OCI-LY1 (cell line): ENCODE data around the gene RWDD3.

ENCODE experiments used
- H2AFZ ChIP-seq: fragments of 200-600 bp; sonication (generic), shearing (Covaris generic); 2 replicates; pipeline ENCODE4 v1.6.0; 2014; ENCODE audit warnings: antibody characterized with exemption, mild to moderate bottlenecking, low read length
- H3F3A ChIP-seq: fragments of 200-600 bp; sonication (generic), shearing (Covaris generic); 2 replicates; pipeline ENCODE4 v1.6.0; 2014; ENCODE audit warnings: mild to moderate bottlenecking, antibody characterized with exemption, low read length, moderate library complexity; ENCODE audit not compliant: insufficient read depth
- H3K27ac ChIP-seq: fragments of 200-600 bp; sonication (generic); 2 replicates; pipeline ENCODE4 v1.5.1; 2014; ENCODE audit warnings: low read length, mixed run types, mild to moderate bottlenecking, low read depth; ENCODE audit not compliant: poor library complexity, severe bottlenecking
- H3K27me3 ChIP-seq: fragments of 200-600 bp; sonication (generic); 2 replicates; pipeline ENCODE4 v1.6.0; 2014; ENCODE audit warnings: antibody characterized with exemption, mild to moderate bottlenecking, low read length, moderate library complexity; ENCODE audit not compliant: insufficient read depth
- H3K36me3 ChIP-seq: fragments of 200-600 bp; sonication (generic); 2 replicates; pipeline ENCODE4 v1.6.1; 2014; ENCODE audit warnings: mild to moderate bottlenecking, antibody characterized with exemption, low read length, moderate library complexity, mixed read lengths; ENCODE audit not compliant: insufficient read depth
- H3K4me1 ChIP-seq: fragments of 200-600 bp; sonication (generic); 2 replicates; pipeline ENCODE4 v1.5.1; 2014; ENCODE audit warnings: mild to moderate bottlenecking, low read length, moderate library complexity; ENCODE audit not compliant: insufficient read depth, severe bottlenecking
- H3K4me2 ChIP-seq: fragments of 200-600 bp; sonication (generic), shearing (Covaris generic); 2 replicates; pipeline ENCODE4 v1.6.1; 2014; ENCODE audit warnings: low read length
- H3K4me3 ChIP-seq: fragments of 200-600 bp; sonication (generic); 2 replicates; pipeline ENCODE4 v1.5.1; 2014; ENCODE audit warnings: low read length, low read depth, mild to moderate bottlenecking, mixed read lengths; ENCODE audit not compliant: poor library complexity, severe bottlenecking
- H3K79me2 ChIP-seq: fragments of 200-600 bp; shearing (Covaris generic); 2 replicates; pipeline ENCODE4 v1.6.1; 2016; ENCODE audit warnings: mixed run types, low read length, mixed read lengths; ENCODE audit not compliant: insufficient read depth
- H3K9ac ChIP-seq: fragments of 200-600 bp; sonication (generic), shearing (Covaris generic); 2 replicates; pipeline ENCODE4 v1.6.1; 2014; ENCODE audit warnings: mild to moderate bottlenecking, low read length, mixed read lengths
- H3K9me2 ChIP-seq: fragments of 200-600 bp; sonication (generic), shearing (Covaris generic); 2 replicates; pipeline ENCODE4 v1.6.1; 2014; ENCODE audit warnings: low read depth, mild to moderate bottlenecking, low read length, mixed read lengths
- H3K9me3 ChIP-seq: fragments of 200-600 bp; shearing (Covaris generic); 2 replicates; pipeline ENCODE4 v1.6.1; 2014; ENCODE audit warnings: low read length, mixed read lengths
- H4K20me1 ChIP-seq: fragments of 200-600 bp; sonication (generic), shearing (Covaris generic); 2 replicates; pipeline ENCODE4 v1.6.0; 2016; ENCODE audit warnings: mild to moderate bottlenecking, low read length; ENCODE audit not compliant: insufficient read depth
- CTCF ChIP-seq: fragments of 200-600 bp; sonication (generic), shearing (Covaris generic); IDR thresholded peaks from 2 replicates; pipeline ENCODE4 v1.5.1; 2017; ENCODE audit warnings: mild to moderate bottlenecking, antibody characterized with exemption, low read length, moderate library complexity, mixed read lengths
- EZH2 ChIP-seq: fragments of 200-600 bp; sonication (generic), shearing (Covaris generic); IDR thresholded peaks from 2 replicates; pipeline ENCODE4 v1.8.0; 2017; ENCODE audit warnings: borderline replicate concordance, mixed run types, mild to moderate bottlenecking, antibody characterized with exemption, low read length, moderate library complexity, mixed read lengths

RWDD3 gene

GRCh38 chr1:95287825-95288224, 53.8 kb downstream of the RWDD3 start:
- H3K27ac ChIP-seq: no peak overlapping the region
- no peaks in the 10 kb centered on the region for H3F3A ChIP-seq
- H3K4me1 ChIP-seq: no peaks in the 10 kb centered on the region
- no peaks in the 10 kb centered on the region for H3K9me2 ChIP-seq
- no peak overlapping the region for H3K4me3 ChIP-seq
- H3K4me2 ChIP-seq: no peak overlapping the region
- no peak overlapping the region for H3K9ac ChIP-seq
- H3K36me3 ChIP-seq: no peaks in the 10 kb centered on the region
- no peak overlapping the region for H2AFZ ChIP-seq
- H3K27me3 ChIP-seq: no peaks in the 10 kb centered on the region
- H3K79me2 ChIP-seq: no peaks in the 10 kb centered on the region
- no peaks in the 10 kb centered on the region for H4K20me1 ChIP-seq
- no peak for TF ChIP-seq CTCF
- no peak for TF ChIP-seq EZH2
- no peaks in the 10 kb centered on the region for H3K9me3 ChIP-seq
